ENCODE results near the gene DPYSL5.
"Not testable (repeated sequence)": the region's sequence is repeated elsewhere in the genome, so short reads cannot be mapped to it uniquely, and the experiment has no call there.

DPYSL5 gene

GRCh38 chr2:26847655-26848335 is at the start of gene DPYSL5:
Gene DPYSL5 (plus strand): TSS chr2:26848132. CDS start chr2:26898500, 50,368 bp downstream.
- Mint-ChIP-seq H3K27me3 (peaks cover 74% of the 10 kb centered on the region), H3K27ac (no peak within 1 kb of the TSS), H3K4me1 (peaks cover 27% of the 10 kb centered on the region), H3K4me3 (peak within 1 kb of the TSS; percentile 79 to 80), H3K9me3 (no peaks in the 10 kb centered on the region)
- ATAC-seq (peak; percentile 25), DNase-seq (no peak)

GRCh38 chr2:26801328-26801727 is 46.6 kb upstream of the DPYSL5 start:
- DNase-seq, result no peak
- ATAC-seq, result no peak
- Mint-ChIP-seq H3K9me3 (no peaks in the 10 kb centered on the region), H3K27me3 (no peaks in the 10 kb centered on the region), H3K4me1 (no peaks in the 10 kb centered on the region), H3K4me3 (no peak overlapping the region), H3K27ac (no peak overlapping the region)

GRCh38 chr2:26801796-26802195 is 46.1 kb upstream of the DPYSL5 start:
- Mint-ChIP-seq H3K27ac (no peak overlapping the region), H3K9me3 (no peaks in the 10 kb centered on the region), H3K27me3 (no peaks in the 10 kb centered on the region), H3K4me3 (no peak overlapping the region), H3K4me1 (no peaks in the 10 kb centered on the region)
- no peak for ATAC-seq
- no peak for DNase-seq

- ATAC-seq, result no peak
- Mint-ChIP-seq H3K9me3 (no peaks in the 10 kb centered on the region), H3K27ac (no peak overlapping the region), H3K4me1 (peaks cover 13% of the 10 kb centered on the region), H3K4me3 (no peak overlapping the region), H3K27me3 (no peaks in the 10 kb centered on the region)
- no peak for DNase-seq
Observed at GRCh38 chr2:26805241-26805676, 42.7 kb upstream of the DPYSL5 start.

- Mint-ChIP-seq H3K9me3 (no peaks in the 10 kb centered on the region), H3K4me3 (no peak overlapping the region), H3K4me1 (peaks cover 25% of the 10 kb centered on the region), H3K27me3 (no peaks in the 10 kb centered on the region), H3K27ac (no peak overlapping the region)
- DNase-seq, result no peak
- ATAC-seq, result no peak
Observed at GRCh38 chr2:26807788-26808460, 40.0 kb upstream of the DPYSL5 start.

- Mint-ChIP-seq H3K4me3 (no peak overlapping the region), H3K4me1 (peaks cover 25% of the 10 kb centered on the region), H3K27ac (no peak overlapping the region), H3K27me3 (no peaks in the 10 kb centered on the region), H3K9me3 (no peaks in the 10 kb centered on the region)
- ATAC-seq (peak; percentile 69), DNase-seq (no peak)
Observed at GRCh38 chr2:26809211-26809610, 38.7 kb upstream of the DPYSL5 start.

- no peak for DNase-seq
- ATAC-seq, result peak; percentile 32
- peak overlapping the region in 1 of 2 donors; percentile 54 for H3K27ac Mint-ChIP-seq
- H3K9me3 Mint-ChIP-seq, result no peaks in the 10 kb centered on the region
- peaks cover 25% of the 10 kb centered on the region for H3K4me1 Mint-ChIP-seq
- H3K4me3 Mint-ChIP-seq, result no peak overlapping the region
- H3K27me3 Mint-ChIP-seq, result no peaks in the 10 kb centered on the region
Observed at GRCh38 chr2:26809876-26810577, 37.9 kb upstream of the DPYSL5 start.

GRCh38 chr2:26811261-26811660 is 36.7 kb upstream of the DPYSL5 start:
- Mint-ChIP-seq H3K27me3 (no peaks in the 10 kb centered on the region), H3K4me1 (peaks cover 25% of the 10 kb centered on the region), H3K9me3 (no peaks in the 10 kb centered on the region), H3K27ac (peak overlapping the region in 1 of 2 donors; percentile 12), H3K4me3 (no peak overlapping the region)
- ATAC-seq (no peak), DNase-seq (no peak)

GRCh38 chr2:26811791-26812694 is 35.9 kb upstream of the DPYSL5 start:
- DNase-seq, result no peak
- H3K27ac Mint-ChIP-seq, result no peak overlapping the region

GRCh38 chr2:26812731-26813130 is 35.2 kb upstream of the DPYSL5 start:
- H3K9me3 Mint-ChIP-seq, result no peaks in the 10 kb centered on the region
- no peaks in the 10 kb centered on the region for H3K27me3 Mint-ChIP-seq
- H3K4me3 Mint-ChIP-seq, result no peak overlapping the region
- no peak for DNase-seq
- ATAC-seq, result no peak
- H3K27ac Mint-ChIP-seq, result no peak overlapping the region
- H3K4me1 Mint-ChIP-seq, result peaks cover 25% of the 10 kb centered on the region

More at GRCh38 chr2:26811791-26812694, 35.9 kb upstream of the DPYSL5 start:
- Mint-ChIP-seq H3K9me3 (no peaks in the 10 kb centered on the region), H3K4me1 (peaks cover 25% of the 10 kb centered on the region), H3K4me3 (no peak overlapping the region), H3K27me3 (no peaks in the 10 kb centered on the region)
- ATAC-seq, result no peak

- not testable (repeated sequence) for ATAC-seq, H3K9me3 Mint-ChIP-seq, H3K27me3 Mint-ChIP-seq
Observed at GRCh38 chr2:26814072-26814765, 33.7 kb upstream of the DPYSL5 start.

GRCh38 chr2:26816893-26817292 is 31.0 kb upstream of the DPYSL5 start:
- Mint-ChIP-seq H3K27me3 (no peaks in the 10 kb centered on the region), H3K4me1 (no peaks in the 10 kb centered on the region), H3K9me3 (no peaks in the 10 kb centered on the region), H3K27ac (no peak overlapping the region), H3K4me3 (no peak overlapping the region)
- ATAC-seq (no peak), DNase-seq (no peak)

More at GRCh38 chr2:26814072-26814765, 33.7 kb upstream of the DPYSL5 start:
- peaks cover 21% of the 10 kb centered on the region for H3K4me1 Mint-ChIP-seq
- not testable (repeated sequence) for H3K4me3 Mint-ChIP-seq, H3K27ac Mint-ChIP-seq, DNase-seq

- H3K4me3 Mint-ChIP-seq, result no peak overlapping the region
- no peaks in the 10 kb centered on the region for H3K9me3 Mint-ChIP-seq
- DNase-seq (no peak), ATAC-seq (no peak)
- no peak overlapping the region for H3K27ac Mint-ChIP-seq
- no peaks in the 10 kb centered on the region for H3K27me3 Mint-ChIP-seq
- H3K4me1 Mint-ChIP-seq, result no peaks in the 10 kb centered on the region
Observed at GRCh38 chr2:26818255-26818654, 29.7 kb upstream of the DPYSL5 start.

- no peaks in the 10 kb centered on the region for H3K27me3 Mint-ChIP-seq
- no peak overlapping the region for H3K27ac Mint-ChIP-seq
- H3K4me3 Mint-ChIP-seq, result no peak overlapping the region
- no peaks in the 10 kb centered on the region for H3K4me1 Mint-ChIP-seq
- ATAC-seq, result no peak
- no peaks in the 10 kb centered on the region for H3K9me3 Mint-ChIP-seq
- DNase-seq, result no peak
Observed at GRCh38 chr2:26818972-26819371, 29.0 kb upstream of the DPYSL5 start.

GRCh38 chr2:26820932-26821331 is 27.0 kb upstream of the DPYSL5 start:
- H3K4me1 Mint-ChIP-seq, result no peaks in the 10 kb centered on the region
- H3K27ac Mint-ChIP-seq, result no peak overlapping the region
- no peak for DNase-seq
- H3K4me3 Mint-ChIP-seq, result no peak overlapping the region
- H3K9me3 Mint-ChIP-seq, result no peaks in the 10 kb centered on the region
- no peaks in the 10 kb centered on the region for H3K27me3 Mint-ChIP-seq
- ATAC-seq, result no peak
